Measurements from ENCODE around the gene ZNF597. TPM values are rescaled to one million over a fixed set of nuclear protein-coding genes. Genes with fewer than 3 reads are reported as not detected.

The ZNF597 gene
- total RNA-seq, 1 donor from 2014 or later, result 2.2 TPM

DNA sequence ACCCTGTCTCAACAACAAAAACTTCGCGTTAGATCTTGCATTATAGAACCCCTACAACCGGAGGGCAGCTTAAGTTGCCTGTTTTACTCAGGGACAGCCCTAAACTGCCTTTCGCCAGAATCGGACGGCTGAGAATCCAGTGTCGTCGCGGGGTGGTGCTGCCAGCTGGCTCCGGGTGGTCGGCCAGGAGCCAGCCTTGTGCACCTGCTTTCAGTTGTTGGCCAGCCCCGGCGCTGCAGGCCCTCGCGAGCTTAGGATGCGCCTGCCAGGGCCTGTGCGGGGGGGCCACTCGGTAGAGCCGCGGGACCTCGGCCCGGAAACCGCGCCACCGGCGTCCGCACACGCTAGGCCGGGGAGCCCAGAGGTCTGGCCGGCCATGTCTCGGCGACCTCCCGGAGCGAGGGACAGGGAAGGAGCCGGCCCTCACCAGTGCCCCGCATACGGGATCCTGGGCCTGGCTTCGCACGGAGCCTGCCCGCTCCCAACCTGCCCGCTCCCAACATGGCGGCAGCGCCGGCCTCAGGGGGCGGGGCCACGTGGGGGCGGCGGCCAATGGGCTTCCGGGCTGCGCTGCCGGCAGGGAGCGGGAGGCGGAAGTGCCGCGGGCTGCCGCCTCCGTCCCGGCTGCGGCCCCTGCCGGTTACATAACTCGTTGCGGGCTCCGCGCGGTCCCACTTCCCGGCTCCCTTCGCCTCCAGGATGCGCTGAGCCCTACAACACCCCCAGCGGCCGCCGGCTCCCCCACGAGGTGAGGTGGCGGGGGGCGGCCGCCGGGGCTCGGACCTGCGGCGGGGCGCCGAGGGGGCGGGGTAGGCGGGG lies 14.3 kb upstream of the ZNF597 start:
- DNase-seq (ENCODE audit: low read depth in 2 of 2), result peak; percentile 93 to 96

DNA sequence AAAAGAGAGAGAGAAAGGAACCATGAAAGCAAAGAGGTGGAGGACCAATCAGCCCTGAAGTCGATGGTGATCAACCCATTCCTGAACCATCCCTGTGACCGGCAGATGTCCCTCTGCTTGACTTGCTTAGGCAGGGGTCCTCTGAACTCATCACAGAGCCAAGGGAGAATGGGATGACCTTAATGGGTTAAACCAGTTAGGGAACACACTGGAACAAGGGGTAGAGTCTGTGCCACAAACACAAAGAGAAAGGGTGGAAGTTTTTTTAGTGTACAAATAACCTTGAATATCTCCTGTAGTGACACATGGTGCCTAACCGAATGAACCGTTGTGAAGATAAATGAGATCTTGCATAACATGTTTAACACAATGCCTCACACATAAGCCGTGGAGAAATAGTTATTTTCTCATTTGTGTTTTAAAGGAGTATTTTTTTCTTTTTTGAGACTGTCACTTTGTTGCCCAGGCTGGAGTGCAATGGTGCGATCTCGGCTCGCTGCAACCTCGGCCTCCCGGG lies 11.4 kb upstream of the ZNF597 start:
- no peak for DNase-seq (ENCODE audit: low read depth in 2 of 2)

GRCh38 chr16:3454093-3454492 lies 10.8 kb upstream of the ZNF597 start:
- no peak for DNase-seq (ENCODE audit: low read depth in 2 of 2)

DNA sequence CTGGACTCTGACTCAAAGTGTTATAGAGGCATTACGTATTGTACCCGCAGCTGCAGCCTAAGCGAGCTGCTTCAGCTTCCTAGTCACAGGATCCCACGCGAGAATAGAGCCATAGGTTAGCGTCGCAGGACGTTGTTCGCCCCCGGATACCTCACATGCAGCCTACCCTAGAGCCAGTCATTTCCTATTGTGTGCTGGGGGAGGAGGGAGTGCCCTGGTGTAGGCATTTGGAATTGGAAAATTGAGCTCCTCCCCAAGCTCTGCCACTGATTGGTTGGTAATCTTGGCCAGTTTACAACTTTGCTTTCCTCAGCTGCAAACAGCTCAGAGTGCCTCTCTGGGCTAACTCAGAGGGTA lies 706 bp upstream of the ZNF597 start:
- peak; percentile 91 to 94 for DNase-seq (ENCODE audit: low read depth in 2 of 2)

GRCh38 chr16:3439637-3440036 lies 3.7 kb downstream of the ZNF597 start:
- no peak for DNase-seq (ENCODE audit: low read depth in 2 of 2)

DNA sequence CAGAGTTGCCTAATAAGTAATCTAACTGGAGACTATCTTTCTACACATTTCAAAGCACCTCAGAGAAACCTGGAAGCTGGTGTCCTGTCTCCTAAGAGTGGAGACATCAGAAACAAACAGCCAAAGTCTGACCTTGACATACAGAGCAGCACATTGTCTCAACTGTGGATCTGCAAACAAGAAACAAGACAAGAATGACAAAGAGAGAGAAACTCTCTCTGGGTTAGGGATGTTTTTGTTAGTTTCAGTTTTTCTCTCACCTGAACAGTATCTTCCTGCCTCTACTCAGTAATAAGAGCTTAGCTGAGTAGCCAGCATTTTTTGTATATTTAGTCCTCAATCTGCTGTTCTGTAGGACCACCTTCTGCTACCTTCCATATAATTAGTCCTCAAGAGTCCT lies 8.9 kb downstream of the ZNF597 start:
- no peak for DNase-seq (ENCODE audit: low read depth in 2 of 2)

DNA sequence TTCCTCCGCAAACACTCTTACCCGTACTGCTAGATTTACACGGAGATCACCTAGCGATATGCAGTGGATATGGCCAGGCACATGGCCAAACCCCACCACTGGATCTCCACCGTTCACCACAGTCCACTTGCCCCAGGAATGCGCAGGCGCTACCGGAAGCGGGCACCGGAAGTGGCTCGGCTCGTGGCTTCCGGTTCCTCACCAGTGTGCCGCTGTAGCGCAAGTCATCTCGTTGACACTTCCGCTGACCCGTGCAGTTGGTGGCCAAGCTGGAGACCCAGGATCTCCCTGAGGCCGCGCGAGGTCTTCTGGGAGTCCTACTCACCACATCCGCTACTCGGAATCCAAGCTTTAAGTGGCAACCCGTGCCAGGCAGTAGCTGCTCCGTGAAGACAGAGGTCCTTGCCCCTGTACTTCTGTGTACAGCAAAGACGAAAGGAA lies 11.5 kb downstream of the ZNF597 start:
- peak in 1 of 2 donors; percentile 24 for DNase-seq (ENCODE audit: low read depth in 2 of 2)

- DNase-seq (ENCODE audit: low read depth in 2 of 2), result no peak
These were observed 29.4 kb downstream of the ZNF597 start for GRCh38 chr16:3413730-3414379.

GRCh38 chr16:3408561-3409197 lies 34.6 kb downstream of the ZNF597 start:
- DNase-seq (ENCODE audit: low read depth in 2 of 2), result no peak

- peak in 1 of 2 donors; percentile 26 for DNase-seq (ENCODE audit: low read depth in 2 of 2)
These were observed 41.4 kb downstream of the ZNF597 start for GRCh38 chr16:3401719-3402397.

GRCh38 chr16:3400779-3401688 lies 42.3 kb downstream of the ZNF597 start, which contains the start of the genes ZNF174 and ZSCAN32:
Gene ZNF174 (plus strand): TSS chr16:3401215. CDS start chr16:3402005, 790 bp downstream.
Gene ZSCAN32 (minus strand): TSS chr16:3401004. CDS start chr16:3397557, 3,447 bp downstream.
- DNase-seq (ENCODE audit: low read depth in 2 of 2), result peak; percentile 100

GRCh38 chr16:3400446-3400778 lies 42.9 kb downstream of the ZNF597 start:
- DNase-seq (ENCODE audit: low read depth in 2 of 2), result no peak

GRCh38 chr16:3389663-3390338 lies 53.5 kb downstream of the ZNF597 start:
- no peak for DNase-seq (ENCODE audit: low read depth in 2 of 2)

- DNase-seq (ENCODE audit: low read depth in 2 of 2), result no peak
These were observed 55.0 kb downstream of the ZNF597 start for GRCh38 chr16:3388325-3388724.

DNA sequence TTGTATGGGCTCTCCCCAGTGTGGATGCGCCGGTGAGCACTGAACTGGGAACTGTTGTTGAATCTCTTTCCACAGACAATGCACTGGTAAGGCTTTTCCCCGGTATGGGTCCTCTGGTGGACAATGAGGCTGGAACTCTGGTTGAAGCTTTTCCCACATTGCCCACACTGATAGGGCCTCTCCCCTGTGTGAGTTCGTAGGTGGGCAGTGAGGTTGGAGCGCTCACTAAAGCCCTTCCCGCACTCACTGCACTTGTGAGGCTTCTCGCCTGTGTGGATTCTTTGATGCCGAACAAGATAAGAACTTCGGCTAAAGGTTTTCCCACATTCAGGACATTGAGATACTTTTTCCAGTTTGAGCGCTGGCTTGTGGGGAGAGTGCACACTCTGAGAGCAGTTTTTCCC lies 60.3 kb downstream of the ZNF597 start:
- no peak for DNase-seq (ENCODE audit: low read depth in 2 of 2)

Other genes starting within 250 kb of the ZNF597 start
- gene ZNF200, start 208.3 kb downstream of the ZNF597 start, total RNA-seq, result 7.0 and 10.1 TPM in 2 replicates
- not detected in 2 replicates for gene MEFV, start 186.9 kb downstream of the ZNF597 start, total RNA-seq
- 28.5 and 43.5 TPM in 2 replicates for gene ZNF263, start 160.0 kb downstream of the ZNF597 start, total RNA-seq
- gene TIGD7, start 138.1 kb downstream of the ZNF597 start, total RNA-seq, result 1.7 and 3.2 TPM in 2 replicates
- gene ZNF75A, start 138.0 kb downstream of the ZNF597 start, total RNA-seq, result 9.6 and 13.3 TPM in 2 replicates
- under 0.01 TPM in 1 of 2 replicates, not detected in the other for gene OR2C1, start 87.6 kb downstream of the ZNF597 start, total RNA-seq
- 7.6 and 8.9 TPM in 2 replicates for gene ZSCAN32, start 42.5 kb downstream of the ZNF597 start, total RNA-seq
- 4.8 and 5.2 TPM in 2 replicates for gene ZNF174, start 42.3 kb downstream of the ZNF597 start, total RNA-seq
- gene NAA60, start 176 bp upstream of the ZNF597 start, total RNA-seq, result 8.3 and 10.1 TPM in 2 replicates
- not detected in 2 replicates for gene C16orf90, start 52.0 kb upstream of the ZNF597 start, total RNA-seq
- 5.2 and 5.4 TPM in 2 replicates for gene CLUAP1, start 57.5 kb upstream of the ZNF597 start, total RNA-seq
- 2.6 and 2.8 TPM in 2 replicates for gene NLRC3, start 133.9 kb upstream of the ZNF597 start, total RNA-seq
- 1.5 and 1.8 TPM in 2 replicates for gene SLX4, start 168.1 kb upstream of the ZNF597 start, total RNA-seq
- 7.2 and 15.7 TPM in 2 replicates for gene DNASE1, start 211.2 kb upstream of the ZNF597 start, total RNA-seq

Data from lung microvascular endothelial cell (primary cell).